Thoracic aorta (tissue), 2 donors: ENCODE data around the gene PBX4. TPM values are rescaled to one million over a fixed set of nuclear protein-coding genes. Genes with fewer than 3 reads are reported as not detected.

ENCODE experiments used
- ATAC-seq: fragments of 150-250 bp; one replicate; pipeline ENCODE4 v1.8.0; 2017; ENCODE audit warnings: low read depth; ENCODE audit not compliant: insufficient number of reproducible peaks, low FRiP score
- DNase-seq: peaks from one replicate; pipeline ENCODE4 v3.0.0-alpha.2; 2020; ENCODE audit warnings: low spot score
- H3K27ac ChIP-seq, 2 donors: fragments of 200-600 bp; sonication (generic); 1 replicate in 1 of 2; 2 replicates in 1 of 2; pipeline ENCODE4 v1.5.1; 2016; ENCODE audit warnings: mild to moderate bottlenecking in 2 of 2, moderate library complexity in 2 of 2
- H3K27me3 ChIP-seq: fragments of 200-600 bp; sonication (generic); replicated peaks from 2 replicates; pipeline ENCODE4 v1.6.0; 2016; ENCODE audit warnings: mild to moderate bottlenecking; ENCODE audit not compliant: insufficient read depth
- H3K36me3 ChIP-seq: fragments of 200-600 bp; sonication (generic); one replicate; pipeline ENCODE4 v1.5.1; 2016
- H3K4me1 ChIP-seq, 2 donors: fragments of 200-600 bp; sonication (generic); 1 replicate in 1 of 2; 2 replicates in 1 of 2; pipeline versions ENCODE4 v1.5.1 to v1.6.0; 2016; ENCODE audit warnings: low read depth in 2 of 2, mild to moderate bottlenecking in 1 of 2; ENCODE audit not compliant: control insufficient read depth in 1 of 2
- H3K4me3 ChIP-seq: fragments of 200-600 bp; sonication (generic); 2 replicates; pipeline ENCODE4 v1.5.1; 2016; ENCODE audit warnings: mild to moderate bottlenecking
- H3K9me3 ChIP-seq: fragments of 200-600 bp; sonication (generic); 2 replicates; pipeline ENCODE4 v1.5.1; 2016
- total RNA-seq, 2 donors: library from RNA; depleted of rRNA; stranded (reverse); fragments of >200 nt; gene quantifications; one replicate each; pipeline versions ENCODE4 v1.1.0 to v1.2.3, GENCODE V29; 2016
- TF ChIP-seq, protein P1 (sequence below): fragments of 200-600 bp; sonication (generic); IDR thresholded peaks from one replicate; pipeline ENCODE4 v1.5.1; 2019; ENCODE audit warnings: antibody characterized with exemption

PBX4 gene
- total RNA-seq, 2 donors from 2014 or later: not detected

DNA sequence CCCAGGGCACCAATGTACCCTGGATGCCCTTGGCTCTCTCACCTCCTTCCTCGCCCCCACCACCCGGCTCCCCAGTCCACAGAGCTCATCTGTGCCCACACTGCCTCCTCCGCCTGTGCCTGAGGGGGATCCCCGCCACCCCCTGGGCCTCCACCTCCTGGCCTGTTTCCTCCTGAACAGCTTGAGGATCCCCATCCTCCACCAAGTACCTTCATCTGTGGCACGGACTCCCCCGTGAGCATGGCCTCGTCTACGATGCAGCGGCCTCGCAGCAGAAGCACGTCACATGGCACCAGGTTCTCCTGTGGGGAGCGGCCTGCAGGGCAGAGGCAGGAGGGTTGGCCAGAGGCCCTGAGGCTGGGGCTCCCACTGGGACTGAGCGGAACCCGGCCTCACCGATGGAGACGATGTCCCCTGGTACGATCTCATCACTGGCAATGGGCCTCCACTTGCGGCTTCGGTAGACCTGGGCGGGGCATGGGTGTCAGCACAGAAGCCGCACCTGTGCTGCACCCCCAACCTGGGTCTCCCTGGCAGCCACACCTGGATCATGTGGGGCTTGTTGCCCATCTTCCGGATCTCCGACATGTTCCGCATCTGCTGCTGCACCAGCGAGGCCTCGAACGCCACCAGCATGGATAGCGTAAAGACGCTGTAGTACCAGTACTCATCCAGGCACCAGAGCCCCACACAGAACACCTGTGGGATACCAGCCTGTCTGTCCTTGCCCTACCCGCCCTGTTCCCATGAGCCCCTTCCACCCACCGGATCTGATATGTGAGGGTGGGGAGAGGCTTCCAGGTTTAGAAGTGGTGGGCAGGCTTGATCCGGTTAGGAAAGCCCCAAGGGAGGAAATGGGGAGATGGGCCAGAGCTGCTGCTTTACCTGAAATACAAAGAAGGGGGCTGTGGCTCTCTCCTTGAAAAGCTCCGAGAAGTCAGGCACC lies 38.2 kb upstream of the PBX4 start:
- Histone ChIP-seq H3K36me3 (peaks cover 65% of the 10 kb centered on the region), H3K9me3 (no peaks in the 10 kb centered on the region), H3K27me3 (no peaks in the 10 kb centered on the region), H3K27ac (no peak overlapping the region), H3K4me3 (no peak overlapping the region), H3K4me1 (peaks cover 0 to 3% of the 10 kb centered on the region in 2 donors)
- DNase-seq (no peak), ATAC-seq (no peak)
- TF ChIP-seq, protein P1, sequence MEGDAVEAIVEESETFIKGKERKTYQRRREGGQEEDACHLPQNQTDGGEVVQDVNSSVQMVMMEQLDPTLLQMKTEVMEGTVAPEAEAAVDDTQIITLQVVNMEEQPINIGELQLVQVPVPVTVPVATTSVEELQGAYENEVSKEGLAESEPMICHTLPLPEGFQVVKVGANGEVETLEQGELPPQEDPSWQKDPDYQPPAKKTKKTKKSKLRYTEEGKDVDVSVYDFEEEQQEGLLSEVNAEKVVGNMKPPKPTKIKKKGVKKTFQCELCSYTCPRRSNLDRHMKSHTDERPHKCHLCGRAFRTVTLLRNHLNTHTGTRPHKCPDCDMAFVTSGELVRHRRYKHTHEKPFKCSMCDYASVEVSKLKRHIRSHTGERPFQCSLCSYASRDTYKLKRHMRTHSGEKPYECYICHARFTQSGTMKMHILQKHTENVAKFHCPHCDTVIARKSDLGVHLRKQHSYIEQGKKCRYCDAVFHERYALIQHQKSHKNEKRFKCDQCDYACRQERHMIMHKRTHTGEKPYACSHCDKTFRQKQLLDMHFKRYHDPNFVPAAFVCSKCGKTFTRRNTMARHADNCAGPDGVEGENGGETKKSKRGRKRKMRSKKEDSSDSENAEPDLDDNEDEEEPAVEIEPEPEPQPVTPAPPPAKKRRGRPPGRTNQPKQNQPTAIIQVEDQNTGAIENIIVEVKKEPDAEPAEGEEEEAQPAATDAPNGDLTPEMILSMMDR: no peak

DNA sequence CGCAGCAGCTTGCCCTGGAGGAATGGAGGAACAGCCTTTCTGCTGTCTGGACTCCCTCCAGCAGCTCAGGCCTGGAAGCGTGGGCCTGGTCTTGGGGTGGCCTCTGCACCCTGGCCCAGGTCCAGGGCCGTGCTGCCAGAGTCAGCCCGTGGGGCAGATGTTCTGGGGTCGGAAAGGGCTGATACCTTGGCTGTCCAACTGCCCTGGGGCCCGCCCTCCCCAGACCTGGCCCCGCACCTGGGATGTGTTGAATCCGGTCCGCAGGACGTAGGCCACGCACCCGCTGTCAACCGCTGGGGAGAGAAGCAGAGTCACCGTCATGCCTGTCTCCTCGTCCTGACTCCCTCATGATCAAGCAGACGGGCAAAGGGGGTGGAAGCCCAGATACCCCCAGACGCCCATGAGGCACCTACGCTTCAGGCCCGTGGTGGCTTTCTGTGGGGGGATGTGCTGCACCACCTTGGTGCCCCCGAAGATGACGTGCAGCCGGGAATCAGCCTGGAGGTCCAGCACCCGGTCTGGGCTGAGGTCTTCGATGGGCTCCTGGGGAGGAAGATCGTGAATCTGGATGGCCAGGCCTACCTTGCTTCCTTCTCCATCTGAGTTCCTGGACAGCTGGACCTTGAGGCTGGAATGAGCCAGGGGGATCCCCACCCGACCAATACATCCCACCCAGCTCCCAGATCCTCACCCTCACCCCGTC lies 37.3 kb upstream of the PBX4 start:
- H3K4me1 ChIP-seq: no peaks in the 10 kb centered on the region
- peaks cover 75% of the 10 kb centered on the region for H3K36me3 ChIP-seq
- no peaks in the 10 kb centered on the region for H3K9me3 ChIP-seq
- H3K4me3 ChIP-seq: no peak overlapping the region
- TF ChIP-seq, protein P1: no peak
- ATAC-seq (no peak), DNase-seq (no peak)
- H3K27ac ChIP-seq: no peak overlapping the region
- H3K27me3 ChIP-seq: no peaks in the 10 kb centered on the region

DNA sequence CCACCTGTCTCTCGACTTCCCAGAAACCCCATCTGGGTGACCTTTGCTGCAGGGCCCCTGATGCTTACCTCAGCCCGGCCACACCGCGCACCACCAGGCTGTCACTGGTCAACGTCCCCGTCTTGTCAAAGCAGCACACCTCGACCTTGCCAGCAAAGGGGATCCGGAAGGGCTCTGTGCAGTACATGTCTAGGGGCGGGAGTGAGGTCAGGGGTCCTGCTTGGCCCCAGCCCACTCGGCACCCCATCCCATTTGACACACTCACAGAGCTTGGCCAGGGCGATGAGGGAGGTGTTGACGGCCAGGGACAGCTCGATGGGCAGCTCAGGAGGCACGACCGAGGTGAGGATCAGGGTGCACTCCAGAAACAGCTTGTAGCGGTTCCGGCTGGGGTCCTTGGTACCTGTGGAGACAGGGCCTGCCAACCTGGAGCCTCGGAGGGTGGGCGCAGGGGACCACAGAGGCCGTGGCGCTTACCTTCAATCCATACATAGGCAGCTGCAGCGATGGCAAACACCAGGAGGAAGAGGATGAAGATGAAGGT lies 36.6 kb upstream of the PBX4 start:
- Histone ChIP-seq H3K4me3 (no peak overlapping the region), H3K27me3 (no peaks in the 10 kb centered on the region), H3K27ac (no peak overlapping the region), H3K9me3 (no peaks in the 10 kb centered on the region), H3K4me1 (no peaks in the 10 kb centered on the region), H3K36me3 (peaks cover 81% of the 10 kb centered on the region)
- no peak for DNase-seq
- ATAC-seq: no peak
- TF ChIP-seq, protein P1: no peak

DNA sequence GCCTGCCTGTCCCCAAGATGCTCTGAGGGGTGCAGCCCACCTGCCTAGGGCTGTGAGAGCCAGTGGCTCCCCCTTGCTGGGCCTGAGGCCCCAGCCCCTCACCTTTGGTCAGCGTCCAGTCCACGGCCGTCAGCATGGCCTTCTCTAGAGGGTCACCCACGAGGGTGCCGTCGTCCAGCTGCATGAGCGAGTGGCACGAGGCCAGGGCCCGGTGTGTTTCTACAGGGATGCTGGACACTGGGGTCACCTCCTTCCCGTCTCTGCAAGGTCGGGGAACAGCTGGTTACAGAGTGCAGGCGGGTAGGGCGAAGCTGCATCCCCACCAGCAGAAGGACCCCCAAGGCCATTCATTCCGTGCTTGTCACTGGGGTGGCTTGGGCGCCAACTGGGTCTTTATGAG lies 36.0 kb upstream of the PBX4 start:
- Histone ChIP-seq H3K4me1 (no peaks in the 10 kb centered on the region), H3K27me3 (no peaks in the 10 kb centered on the region), H3K9me3 (no peaks in the 10 kb centered on the region), H3K4me3 (no peak overlapping the region), H3K27ac (no peak overlapping the region), H3K36me3 (peaks cover 87% of the 10 kb centered on the region)
- TF ChIP-seq, protein P1: no peak
- ATAC-seq (no peak), DNase-seq (no peak)

DNA sequence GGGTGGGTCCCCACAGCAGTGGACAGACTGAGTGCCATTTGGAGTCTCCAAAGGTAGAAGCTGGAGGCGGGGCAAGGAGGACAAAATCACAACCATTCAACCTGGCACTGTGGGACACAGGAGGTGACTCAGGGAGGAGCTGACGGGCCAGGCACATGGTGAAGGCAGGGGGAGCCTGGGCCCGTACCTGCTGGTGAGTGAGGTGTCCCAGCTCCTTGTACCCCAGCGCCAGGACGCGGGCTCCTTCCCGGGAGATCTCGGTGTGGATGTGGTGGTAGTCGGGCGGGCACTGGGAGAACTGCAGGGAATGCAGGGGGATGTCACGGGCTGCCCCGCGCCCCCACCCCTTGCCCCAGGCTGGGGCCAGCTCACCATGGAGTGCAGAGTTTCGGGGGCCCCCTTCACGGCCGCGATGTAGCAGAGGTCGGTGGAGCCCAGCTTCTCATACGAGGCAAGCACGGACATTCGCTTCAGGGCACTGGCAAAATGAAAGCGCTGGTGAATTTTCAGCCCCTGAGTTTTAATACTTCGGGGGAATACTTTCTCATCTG lies 35.2 kb upstream of the PBX4 start:
- no peak for DNase-seq
- ATAC-seq: no peak
- Histone ChIP-seq H3K4me3 (no peak overlapping the region), H3K9me3 (no peaks in the 10 kb centered on the region), H3K27ac (no peak overlapping the region), H3K4me1 (no peaks in the 10 kb centered on the region), H3K27me3 (no peaks in the 10 kb centered on the region), H3K36me3 (peaks cover 90% of the 10 kb centered on the region)
- TF ChIP-seq, protein P1: no peak
